G401 (cell line): ENCODE results near the gene JUN. TPM values are rescaled to one million over a fixed set of nuclear protein-coding genes. Genes with fewer than 3 reads are reported as not detected.

ENCODE experiments used
- DNase-seq: peaks from one replicate; pipeline ENCODE4 v3.0.0-alpha.2; 2015; ENCODE audit warnings: low spot score
- in situ Hi-C: cut with HindIII; loops from 2 replicates; pipeline ENCODE4 v1.10.0; 2016; ENCODE audit warnings: low sequenced_read_pairs, mixed read lengths
- total RNA-seq: library from RNA; depleted of rRNA; stranded (reverse); fragments of >200 nt; shearing (Covaris generic); gene quantifications from 2 replicates; pipeline ENCODE4 v1.2.3, GENCODE V29; 2014; rRNA removed

The JUN gene
- total RNA-seq, 1 experiment from 2014 or later, result 7.9 TPM

DNA sequence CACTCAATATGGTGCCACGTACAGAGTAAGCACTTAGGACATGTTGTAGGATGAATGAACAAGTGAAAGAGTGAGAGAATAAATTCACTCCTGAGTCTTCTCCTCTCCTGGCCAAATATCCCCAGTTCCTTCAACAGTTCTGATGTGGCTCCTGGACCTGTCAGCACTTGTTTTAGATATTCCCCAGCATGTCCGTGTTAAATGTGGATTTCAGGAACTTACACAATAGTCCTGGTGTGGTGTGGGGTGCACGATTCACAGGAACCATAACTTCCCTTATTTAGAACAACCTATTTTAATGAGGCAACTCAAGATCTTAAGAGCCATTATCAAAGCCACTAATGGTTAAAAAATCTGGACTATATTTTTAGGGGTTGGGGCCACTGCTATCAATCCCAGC lies 45.0 kb downstream of the JUN start:
- DNase-seq, result no peak
- in situ Hi-C loops, result no loop called here

DNA sequence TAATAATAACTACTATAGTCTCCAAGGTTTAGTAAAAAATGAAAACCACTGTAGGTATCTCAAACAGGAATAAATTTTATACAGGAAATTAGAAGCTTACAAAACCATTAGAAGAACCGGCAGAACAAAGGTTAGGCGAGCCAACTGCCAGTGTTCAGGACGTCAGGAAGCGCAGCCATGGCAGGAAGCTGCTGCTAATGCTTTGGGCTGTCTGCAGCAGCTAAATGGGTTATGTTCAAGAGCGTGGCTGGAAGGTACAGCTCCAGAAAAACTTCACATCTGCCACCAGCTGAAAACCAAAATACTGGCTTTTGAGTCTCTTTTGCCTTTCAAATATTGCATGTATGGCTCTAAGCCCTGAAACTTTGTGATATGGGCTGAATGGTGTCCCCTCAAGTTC lies 48.3 kb downstream of the JUN start:
- in situ Hi-C loops, result no loop called here
- DNase-seq, result no peak

DNA sequence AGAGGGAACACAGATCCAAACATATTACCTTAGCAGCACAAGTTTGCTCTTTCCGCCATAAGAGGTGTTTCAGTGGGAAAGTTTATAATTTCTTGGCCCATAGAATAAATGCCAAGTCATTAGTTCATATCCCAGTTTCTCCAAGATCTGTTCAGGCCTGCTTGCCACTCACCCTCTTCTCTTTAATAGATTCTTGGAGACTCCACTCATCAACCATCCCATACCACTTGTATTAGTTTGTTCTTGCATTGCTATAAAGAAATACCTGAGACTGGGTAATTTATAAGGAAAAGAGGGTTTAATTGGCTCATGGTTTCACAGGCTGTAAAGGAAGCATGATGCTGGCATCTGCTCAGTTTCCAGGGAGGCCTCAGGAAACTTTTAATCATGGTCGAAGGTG lies 49.2 kb downstream of the JUN start:
- no peak for DNase-seq
- in situ Hi-C loops, result no loop called here

DNA sequence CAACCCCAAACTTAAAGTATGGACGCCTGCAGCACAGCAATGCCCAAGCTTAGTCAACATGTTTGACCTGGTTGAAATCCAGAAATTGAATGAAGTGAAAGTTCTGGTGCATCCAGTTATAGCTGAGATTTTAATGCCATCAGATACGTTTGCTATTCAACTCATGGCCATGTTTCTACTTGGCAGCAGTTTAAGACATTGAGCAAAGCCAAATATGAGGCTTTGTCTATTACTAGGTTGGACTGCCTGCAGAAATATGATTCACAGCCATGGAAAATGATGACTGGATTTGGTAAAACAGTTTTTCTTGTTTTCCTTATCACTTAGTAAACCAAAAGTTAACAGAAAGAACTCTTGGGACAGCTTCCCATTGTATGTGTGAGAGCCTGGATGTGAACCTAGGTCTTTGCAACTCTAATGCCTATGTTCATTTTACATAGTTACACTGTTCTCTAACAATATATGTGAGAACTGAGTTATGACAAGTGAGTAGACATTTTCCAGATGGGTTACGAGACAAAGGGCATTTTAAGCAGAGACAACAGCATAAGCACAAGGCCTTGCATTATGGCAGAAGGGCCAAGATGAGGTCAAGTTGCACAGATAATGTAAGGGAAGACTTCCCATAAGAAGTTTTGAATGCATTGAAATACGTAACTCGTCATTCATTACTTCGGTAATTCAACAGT lies 51.6 kb downstream of the JUN start:
- in situ Hi-C loops, result no loop called here
- DNase-seq, result no peak

Other genes with a start within 250 kb of the JUN start
- 22.1 and 24.6 TPM in 2 replicates for gene OMA1, start 237.3 kb downstream of the JUN start, total RNA-seq
- gene TACSTD2, start 206.8 kb downstream of the JUN start, total RNA-seq, result not detected in 2 replicates
- gene MYSM1, start 84.0 kb downstream of the JUN start, total RNA-seq, result 3.8 and 7.7 TPM in 2 replicates